H1 (cell line): ENCODE measurements around the gene FCMR. TPM values are rescaled to one million over a fixed set of nuclear protein-coding genes. Genes with fewer than 3 reads are reported as not detected.

Experiments used
- CTCF ChIA-PET: fragments of 300-600 bp; sonication (Branson Sonifier 250); formaldehyde crosslinking; loops from one replicate; lab custom pipeline; 2021; ENCODE audit not compliant: partially characterized antibody; lab: Charles Lee
- POLR2A ChIA-PET: fragments of 300-600 bp; sonication (Branson Sonifier 250); formaldehyde crosslinking; loops from one replicate; lab custom pipeline; 2021; ENCODE audit warnings: inconsistent platforms; ENCODE audit not compliant: partially characterized antibody; lab: Charles Lee
- DNase-seq, 2 experiments: peaks; one replicate each; pipeline versions ENCODE4 v3.0.0 to v3.0.0-alpha.2; 2010 to 2022; ENCODE audit warnings: low spot score in 2 of 2, low read depth in 1 of 2, mixed read lengths in 1 of 2
- FAIRE-seq: peaks from 2 replicates; lab custom pipeline; 2011; peaks lifted over from hg19 to GRCh38; lab: Jason Lieb, UNC
- H2AFZ ChIP-seq: 2 replicates; pipeline ENCODE4 v1.8.1; 2012; ENCODE audit warnings: low read length, inconsistent platforms
- H2AK5ac ChIP-seq: 2 replicates; pipeline ENCODE4 v1.6.1; 2013; ENCODE audit warnings: low read depth, low read length
- H2BK120ac ChIP-seq: replicated peaks from 2 replicates; pipeline ENCODE3; 2013; ENCODE audit warnings: low read depth, low read length, inconsistent platforms
- H2BK12ac ChIP-seq: 2 replicates; pipeline ENCODE4 v1.6.1; 2013; ENCODE audit warnings: low read depth, low read length
- H2BK15ac ChIP-seq: 2 replicates; pipeline ENCODE4 v1.6.1; 2013; ENCODE audit warnings: low read length
- H2BK20ac ChIP-seq: 2 replicates; pipeline ENCODE4 v1.6.1; 2013; ENCODE audit warnings: low read length
- H2BK5ac ChIP-seq: 2 replicates; pipeline ENCODE4 v1.6.1; 2013; ENCODE audit warnings: low read depth, low read length
- H3K14ac ChIP-seq: 2 replicates; pipeline ENCODE4 v1.6.1; 2013; ENCODE audit warnings: inconsistent platforms; ENCODE audit not compliant: insufficient read length
- H3K18ac ChIP-seq: 2 replicates; pipeline ENCODE4 v1.6.1; 2013; ENCODE audit warnings: low read length; ENCODE audit errors: extremely low read depth
- H3K23ac ChIP-seq: 2 replicates; pipeline ENCODE4 v1.6.1; 2013; ENCODE audit warnings: inconsistent platforms; ENCODE audit not compliant: insufficient read length
- H3K23me2 ChIP-seq: 2 replicates; pipeline ENCODE4 v1.6.1; 2013; ENCODE audit warnings: low read depth, low read length
- H3K27ac ChIP-seq: 2 replicates; pipeline ENCODE4 v1.6.1; 2011; ENCODE audit warnings: low read depth, low read length, inconsistent platforms
- H3K27me3 ChIP-seq, 4 experiments: replicated peaks in 1 of 4; 1 replicate in 1 of 4; 2 replicates in 3 of 4; pipeline versions ENCODE4 v1.6.1 to v1.8.1; 2011 to 2013; ENCODE audit warnings: low read length in 3 of 4, mild to moderate bottlenecking in 3 of 4, inconsistent platforms in 2 of 4, mixed read lengths in 2 of 4, moderate library complexity in 1 of 4; ENCODE audit not compliant: control insufficient read depth in 3 of 4, insufficient read depth in 3 of 4; ENCODE audit errors: extremely low read depth in 1 of 4
- H3K36me3 ChIP-seq, 4 experiments: 2 replicates each; pipeline versions ENCODE4 v1.6.1 to v1.8.1; 2011 to 2013; ENCODE audit warnings: mild to moderate bottlenecking in 4 of 4, low read length in 3 of 4, moderate library complexity in 2 of 4, control low read depth in 1 of 4, inconsistent platforms in 1 of 4; ENCODE audit not compliant: insufficient read depth in 4 of 4, control insufficient read depth in 2 of 4
- H3K4ac ChIP-seq: replicated peaks from 2 replicates; pipeline ENCODE3; 2013; ENCODE audit warnings: low read length, low read depth, mixed read lengths, inconsistent platforms; ENCODE audit not compliant: insufficient read length
- H3K4me1 ChIP-seq, 4 experiments: replicated peaks in 1 of 4; 1 replicate in 1 of 4; 2 replicates in 3 of 4; pipeline versions ENCODE4 v1.6.1 to v1.8.1; 2011 to 2013; ENCODE audit warnings: low read length in 3 of 4, inconsistent platforms in 2 of 4, mixed read lengths in 1 of 4; ENCODE audit not compliant: insufficient read depth in 4 of 4, control insufficient read depth in 3 of 4
- H3K4me2 ChIP-seq, 2 experiments: 2 replicates each; pipeline versions ENCODE4 v1.6.1 to v1.8.1; 2011 to 2013; ENCODE audit warnings: low read depth in 2 of 2, low read length in 2 of 2, control low read depth in 1 of 2, inconsistent platforms in 1 of 2, mild to moderate bottlenecking in 1 of 2; ENCODE audit not compliant: insufficient read depth in 1 of 2
- H3K4me3 ChIP-seq, 4 experiments: fragments of 200-600, 300-600 bp in 1 of 4; sonication (generic), shearing (Covaris generic), sonication (Bioruptor Twin) in 1 of 4; 2 replicates each; pipeline versions ENCODE4 v1.5.1 to v1.8.1; 2011 to 2016; ENCODE audit warnings: low read length in 4 of 4, low read depth in 3 of 4, control low read depth in 2 of 4, inconsistent platforms in 2 of 4, mild to moderate bottlenecking in 2 of 4, mixed read lengths in 1 of 4, moderate library complexity in 1 of 4; ENCODE audit not compliant: insufficient read depth in 2 of 4; ENCODE audit errors: extremely low read depth in 1 of 4
- H3K56ac ChIP-seq: replicated peaks from 2 replicates; pipeline ENCODE3; 2013; ENCODE audit warnings: low read depth, mild to moderate bottlenecking, mixed read lengths, low read length, inconsistent platforms; ENCODE audit not compliant: insufficient read length
- H3K79me1 ChIP-seq: 2 replicates; pipeline ENCODE4 v1.6.1; 2013; ENCODE audit warnings: low read depth, low read length, control low read depth
- H3K79me2 ChIP-seq, 2 experiments: 2 replicates each; pipeline versions ENCODE4 v1.6.1 to v1.8.1; 2012 to 2013; ENCODE audit warnings: low read length in 2 of 2, mild to moderate bottlenecking in 2 of 2, inconsistent platforms in 1 of 2; ENCODE audit not compliant: insufficient read depth in 2 of 2, control insufficient read depth in 1 of 2
- H3K9ac ChIP-seq, 4 experiments: replicated peaks in 1 of 4; 1 replicate in 1 of 4; 2 replicates in 3 of 4; pipeline versions ENCODE4 v1.6.1 to v1.8.1; 2011 to 2013; ENCODE audit warnings: low read depth in 3 of 4, low read length in 3 of 4, control low read depth in 2 of 4, mild to moderate bottlenecking in 2 of 4, moderate library complexity in 2 of 4, inconsistent platforms in 1 of 4; ENCODE audit errors: extremely low read depth in 1 of 4
- H3K9me3 ChIP-seq, 2 experiments: 2 replicates each; pipeline versions ENCODE4 v1.6.1 to v1.8.1; 2012 to 2013; ENCODE audit warnings: mild to moderate bottlenecking in 2 of 2, moderate library complexity in 2 of 2, control low read depth in 1 of 2, inconsistent platforms in 1 of 2, low read depth in 1 of 2, low read length in 1 of 2, mixed read lengths in 1 of 2; ENCODE audit not compliant: insufficient read depth in 2 of 2
- H4K20me1 ChIP-seq, 2 experiments: replicated peaks in 1 of 2; 2 replicates each; pipeline versions ENCODE3 to v1.8.1; 2011 to 2013; ENCODE audit warnings: inconsistent platforms in 2 of 2, low read length in 2 of 2, mild to moderate bottlenecking in 1 of 2; ENCODE audit not compliant: insufficient read depth in 2 of 2, control insufficient read depth in 1 of 2
- H4K5ac ChIP-seq: 2 replicates; pipeline ENCODE4 v1.6.1; 2013; ENCODE audit warnings: low read length, low read depth, mixed read lengths, inconsistent platforms; ENCODE audit not compliant: insufficient read length
- H4K8ac ChIP-seq: 2 replicates; pipeline ENCODE4 v1.8.0; 2013; ENCODE audit warnings: mild to moderate bottlenecking, moderate library complexity, low read length, inconsistent platforms; ENCODE audit not compliant: insufficient read depth; ENCODE audit errors: extremely low read depth
- H4K91ac ChIP-seq: replicated peaks from 2 replicates; pipeline ENCODE3; 2013; ENCODE audit warnings: low read length, mixed read lengths, inconsistent platforms; ENCODE audit not compliant: insufficient read length
- ASH2L ChIP-seq: fragments of 200-600, 300-600 bp; sonication (generic); IDR thresholded peaks from one replicate; pipeline ENCODE4 v1.7.1; 2017; ENCODE audit warnings: low read length
- ATF3 ChIP-seq: IDR thresholded peaks from 2 replicates; pipeline ENCODE4 v1.6.1; 2011; ENCODE audit warnings: low read depth, mild to moderate bottlenecking, low read length; ENCODE audit not compliant: insufficient read depth
- BCL11A ChIP-seq, 2 experiments: IDR thresholded peaks; one replicate each; pipeline ENCODE4 v1.6.1; 2011; ENCODE audit warnings: low read depth in 2 of 2, low read length in 2 of 2, mild to moderate bottlenecking in 2 of 2
- E2F6 ChIP-seq: IDR thresholded peaks from 2 replicates; pipeline ENCODE4 v1.6.1; 2012; ENCODE audit warnings: inconsistent platforms
- EP300 ChIP-seq, 2 experiments: IDR thresholded peaks; 1 replicate in 1 of 2; 2 replicates in 1 of 2; pipeline ENCODE4 v1.6.1; 2011 to 2012; ENCODE audit warnings: low read depth in 2 of 2, low read length in 2 of 2, mild to moderate bottlenecking in 2 of 2, borderline replicate concordance in 1 of 2, inconsistent platforms in 1 of 2, moderate library complexity in 1 of 2
- GABPA ChIP-seq: IDR thresholded peaks from 2 replicates; pipeline ENCODE4 v1.6.1; 2011; ENCODE audit warnings: mild to moderate bottlenecking, low read length, moderate library complexity, borderline replicate concordance; ENCODE audit not compliant: insufficient read depth
- HDAC6 ChIP-seq: IDR thresholded peaks from one replicate; pipeline ENCODE4 v1.7.1; 2012; ENCODE audit warnings: low read depth, mild to moderate bottlenecking, inconsistent platforms, low read length, moderate library complexity
- PHF8 ChIP-seq: fragments of 200-600 bp; sonication (generic); conservative IDR thresholded peaks from 2 replicates; pipeline ENCODE4 v1.7.1; 2012; ENCODE audit warnings: low read depth, mild to moderate bottlenecking, inconsistent platforms, low read length, moderate library complexity
- RFX5 ChIP-seq: IDR thresholded peaks from 2 replicates; pipeline ENCODE4 v1.6.1; 2011; ENCODE audit warnings: low read depth, low read length, improper control_type of control experiment, borderline replicate concordance
- SP4 ChIP-seq: IDR thresholded peaks from 2 replicates; pipeline ENCODE4 v1.6.1; 2012; ENCODE audit warnings: low read length, inconsistent platforms
- TAF1 ChIP-seq: IDR thresholded peaks from 2 replicates; pipeline ENCODE4 v1.6.1; 2011; ENCODE audit warnings: mild to moderate bottlenecking, low read depth, low read length
- WGBS, 2 experiments: shearing (Covaris generic) in 1 of 2; methylation state at CpG; one replicate each; pipeline versions ENCODE4 v1.1.6 to v1.1.7; 2013 to 2015; ENCODE audit warnings: low lambda C conversion rate in 2 of 2, mixed read lengths in 2 of 2, inconsistent platforms in 1 of 2, low coverage in 1 of 2, missing lambda C conversion rate in 1 of 2; ENCODE audit not compliant: insufficient replicate concordance in 2 of 2, insufficient coverage in 1 of 2, insufficient read length in 1 of 2; ENCODE audit errors: extremely low coverage in 1 of 2, missing lambda C conversion rate in 1 of 2; 5-methylcytosine and 5-hydroxymethylcytosine counted together
- polyA plus RNA-seq, 7 experiments: library from polyadenylated mRNA; depleted of rRNA in 3 of 7; stranded (reverse) in 5 of 7; unstranded in 2 of 7; fragments of >200 nt in 5 of 7; fragments of 200-250 nt in 2 of 7; gene quantifications; 1 replicate in 5 of 7; 2 replicates in 1 of 7; 4 replicates in 1 of 7; pipeline versions ENCODE4 v1.2.1 to v1.2.3, GENCODE V29; 2011 to 2013; ENCODE audit warnings: missing spikeins in 2 of 7, mixed read lengths in 2 of 7
- total RNA-seq: library from RNA; stranded (reverse); fragmentation: NEBNext Ultra II Directional; extraction: Animal tissue kit (Norgen Biotek cat#: 25700); gene quantifications from 2 replicates; pipeline ENCODE4 v1.2.1, GENCODE V29; 2021
- TF ChIP-seq, protein P1 (sequence below): IDR thresholded peaks from 2 replicates; pipeline ENCODE4 v1.6.1; 2011; ENCODE audit warnings: low read length, improper control_type of control experiment

FCMR gene
- total and polyA plus RNA-seq, 2 of the 8 experiments (the other 6 are each of a cell fraction or from before 2014, with no cell fraction given): 0.53 TPM; not detected in 1

DNA sequence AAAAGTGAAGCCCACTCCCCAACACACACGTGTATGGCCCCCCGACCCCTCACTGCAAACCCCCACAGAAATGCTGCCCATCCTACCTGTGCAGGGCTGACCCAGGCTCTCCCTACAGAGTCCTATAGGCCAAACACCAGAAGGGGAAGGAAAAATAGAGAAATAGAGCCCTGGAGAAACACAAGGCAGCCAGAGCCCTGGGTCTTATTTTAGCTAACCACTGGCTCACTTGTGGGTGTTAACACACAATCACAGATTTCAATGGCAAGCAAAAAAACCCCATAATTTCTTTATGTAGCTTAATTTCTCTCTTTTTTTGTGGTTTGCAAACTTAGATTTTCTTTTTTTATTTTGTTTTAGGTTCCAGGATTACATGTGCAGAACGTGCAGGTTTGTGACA is 25.5 kb upstream of the FCMR start:
- H2BK15ac ChIP-seq: no peak overlapping the region
- H3K14ac ChIP-seq: no peak overlapping the region
- 97% methylated on average over 3 of the region's 3 CpGs; no CpG with 5 or more reads in 1 of the 2 experiments for WGBS, 2 experiments
- no peak overlapping the region for H3K4me3 ChIP-seq
- DNase-seq (no peak), FAIRE-seq (no peak)
- no peak overlapping the region for H4K91ac ChIP-seq
- no peak overlapping the region for H2AFZ ChIP-seq
- H3K36me3 ChIP-seq: no peaks in the 10 kb centered on the region
- H3K23me2 ChIP-seq: no peaks in the 10 kb centered on the region
- no peak overlapping the region for H3K4ac ChIP-seq
- H4K8ac ChIP-seq: no peak overlapping the region
- no peak overlapping the region for H3K18ac ChIP-seq
- no peaks in the 10 kb centered on the region; a peak in 1 of 7 replicates for H3K4me1 ChIP-seq
- no peak overlapping the region for H2BK12ac ChIP-seq
- no peaks in the 10 kb centered on the region for H4K20me1 ChIP-seq
- no peaks in the 10 kb centered on the region for H3K9me3 ChIP-seq
- H3K79me1 ChIP-seq: no peaks in the 10 kb centered on the region
- H3K23ac ChIP-seq: no peak overlapping the region
- H2BK20ac ChIP-seq: no peak overlapping the region
- no peak overlapping the region for H2BK120ac ChIP-seq
- POLR2A ChIA-PET: no interaction called here
- H3K9ac ChIP-seq: no peak overlapping the region
- no peak overlapping the region for H4K5ac ChIP-seq
- H3K56ac ChIP-seq: no peak overlapping the region
- no peak overlapping the region for H3K4me2 ChIP-seq
- H3K79me2 ChIP-seq: no peaks in the 10 kb centered on the region
- no peak overlapping the region for H3K27ac ChIP-seq
- H2BK5ac ChIP-seq: no peak overlapping the region
- CTCF ChIA-PET: interaction anchor here (1.0 to 13.6 kb wide), 9 partner anchors 11 to 221 kb away, joined by 3 to 226 read pairs (median 5); no protein-coding TSS in a partner anchor
- H2AK5ac ChIP-seq: no peak overlapping the region
- H3K27me3 ChIP-seq: no peaks in the 10 kb centered on the region
- TF ChIP-seq HDAC6: no peak
- no peak for TF ChIP-seq RFX5
- no peak for TF ChIP-seq PHF8
- TF ChIP-seq SP4: no peak
- no peak for TF ChIP-seq EP300 (IDR thresholded peaks at IDR 0.05; ENCODE audit: borderline replicate concordance in 1 of 2, low read depth in 2 of 2, low read length in 2 of 2)
- no peak for TF ChIP-seq BCL11A (IDR thresholded peaks at IDR 0.05; ENCODE audit: low read depth in 2 of 2, low read length in 2 of 2)
- no peak for TF ChIP-seq GABPA
- TF ChIP-seq TAF1: no peak
- TF ChIP-seq ATF3: no peak
- TF ChIP-seq E2F6: no peak
- no peak for TF ChIP-seq ASH2L
- TF ChIP-seq, protein P1, sequence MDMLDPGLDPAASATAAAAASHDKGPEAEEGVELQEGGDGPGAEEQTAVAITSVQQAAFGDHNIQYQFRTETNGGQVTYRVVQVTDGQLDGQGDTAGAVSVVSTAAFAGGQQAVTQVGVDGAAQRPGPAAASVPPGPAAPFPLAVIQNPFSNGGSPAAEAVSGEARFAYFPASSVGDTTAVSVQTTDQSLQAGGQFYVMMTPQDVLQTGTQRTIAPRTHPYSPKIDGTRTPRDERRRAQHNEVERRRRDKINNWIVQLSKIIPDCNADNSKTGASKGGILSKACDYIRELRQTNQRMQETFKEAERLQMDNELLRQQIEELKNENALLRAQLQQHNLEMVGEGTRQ: no peak
